ENCODE measurements around the gene SLC35A2.
A peak's percentile ranks its signal among the peaks of the same experiment; 100 is the strongest.

SLC35A2 gene

DNA sequence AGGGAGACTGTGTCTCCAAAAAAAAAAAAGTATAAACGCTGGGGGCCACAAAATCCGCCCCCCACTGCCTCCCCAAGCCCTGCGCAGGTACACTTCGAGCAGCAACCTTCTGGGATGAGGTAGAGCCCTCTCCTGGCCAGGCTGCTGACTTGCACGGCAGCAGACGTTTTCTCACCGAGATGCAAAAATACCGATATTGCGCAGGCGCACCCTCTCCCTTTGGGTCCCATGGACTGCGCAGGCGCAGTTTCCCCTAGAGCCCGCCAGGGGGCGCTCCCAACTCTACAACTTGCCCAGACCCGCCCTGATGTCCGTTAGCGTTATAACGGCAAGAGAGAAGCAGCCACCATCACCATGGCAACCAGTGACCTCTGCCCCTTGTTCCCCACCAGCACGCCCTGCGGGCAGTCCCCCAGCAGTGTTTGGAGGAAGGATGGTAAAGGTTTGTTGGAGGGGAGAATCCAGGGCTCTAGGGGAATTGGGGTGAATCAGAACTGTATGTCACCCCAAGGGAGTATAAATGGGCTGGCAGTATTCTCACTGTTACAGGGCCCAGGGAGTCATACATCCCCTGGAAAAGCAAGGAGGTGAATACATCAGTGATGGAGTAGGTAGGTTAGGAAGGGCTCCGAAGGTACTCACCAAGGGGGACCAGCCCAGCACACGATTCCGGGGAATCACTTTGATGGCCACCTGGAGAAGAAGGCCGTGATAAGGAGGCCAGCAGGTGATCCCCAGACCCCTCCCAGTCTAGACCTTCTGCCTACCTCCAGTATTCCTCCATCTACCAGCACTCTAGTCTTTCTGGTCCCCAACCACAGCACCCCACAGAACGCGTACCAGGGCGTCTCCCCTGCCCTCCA lies 5.9 kb upstream of the SLC35A2 start:
- TF ChIP-seq, protein P1, sequence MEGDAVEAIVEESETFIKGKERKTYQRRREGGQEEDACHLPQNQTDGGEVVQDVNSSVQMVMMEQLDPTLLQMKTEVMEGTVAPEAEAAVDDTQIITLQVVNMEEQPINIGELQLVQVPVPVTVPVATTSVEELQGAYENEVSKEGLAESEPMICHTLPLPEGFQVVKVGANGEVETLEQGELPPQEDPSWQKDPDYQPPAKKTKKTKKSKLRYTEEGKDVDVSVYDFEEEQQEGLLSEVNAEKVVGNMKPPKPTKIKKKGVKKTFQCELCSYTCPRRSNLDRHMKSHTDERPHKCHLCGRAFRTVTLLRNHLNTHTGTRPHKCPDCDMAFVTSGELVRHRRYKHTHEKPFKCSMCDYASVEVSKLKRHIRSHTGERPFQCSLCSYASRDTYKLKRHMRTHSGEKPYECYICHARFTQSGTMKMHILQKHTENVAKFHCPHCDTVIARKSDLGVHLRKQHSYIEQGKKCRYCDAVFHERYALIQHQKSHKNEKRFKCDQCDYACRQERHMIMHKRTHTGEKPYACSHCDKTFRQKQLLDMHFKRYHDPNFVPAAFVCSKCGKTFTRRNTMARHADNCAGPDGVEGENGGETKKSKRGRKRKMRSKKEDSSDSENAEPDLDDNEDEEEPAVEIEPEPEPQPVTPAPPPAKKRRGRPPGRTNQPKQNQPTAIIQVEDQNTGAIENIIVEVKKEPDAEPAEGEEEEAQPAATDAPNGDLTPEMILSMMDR (conservative IDR thresholded peaks at IDR 0.05), result peak; percentile 84
- no peak overlapping the region for H3K27ac ChIP-seq

DNA sequence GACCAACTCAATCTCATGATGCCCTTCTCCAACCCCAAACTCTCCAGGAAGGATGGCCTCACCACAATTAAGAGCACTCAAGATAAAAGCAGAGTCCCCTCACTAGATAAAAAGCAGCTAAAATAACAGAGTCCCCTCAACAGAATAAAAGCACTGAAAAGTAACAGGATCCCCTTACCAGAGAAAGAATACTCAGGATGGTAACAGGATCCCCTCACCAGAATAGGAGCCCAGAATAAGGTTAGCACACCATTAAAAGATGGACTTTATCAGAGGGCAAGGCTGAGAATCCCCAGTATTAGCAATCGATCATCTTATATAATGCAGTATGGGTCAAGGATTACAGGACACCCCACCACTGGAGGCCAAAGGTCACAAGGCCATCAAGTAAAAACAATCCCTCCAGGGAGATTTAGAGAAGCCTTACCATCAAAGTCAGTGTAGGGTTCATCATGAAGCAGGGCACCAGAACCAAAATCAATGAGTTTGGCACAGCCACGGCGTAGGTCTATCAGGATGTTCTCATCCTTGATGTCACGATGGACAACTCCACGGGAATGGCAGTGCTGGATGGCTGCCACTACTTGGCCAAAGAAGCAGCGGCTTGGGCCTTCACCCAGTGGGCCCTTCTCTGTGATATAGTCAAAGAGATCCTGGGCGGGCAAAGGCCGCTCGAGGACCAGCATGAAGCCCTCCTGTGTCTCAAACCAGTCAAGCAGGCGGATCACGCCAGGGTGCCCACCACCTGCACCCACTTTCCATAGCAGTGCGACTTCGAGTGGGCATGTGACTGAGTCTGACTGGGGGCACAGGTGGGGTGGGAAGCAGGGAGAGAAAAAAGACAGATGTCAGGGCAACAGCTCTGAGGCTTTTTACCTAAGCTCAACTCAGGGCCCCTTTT lies 3.4 kb upstream of the SLC35A2 start:
- TF ChIP-seq, protein P1 (conservative IDR thresholded peaks at IDR 0.05), result no peak
- no peak overlapping the region for H3K27ac ChIP-seq

DNA sequence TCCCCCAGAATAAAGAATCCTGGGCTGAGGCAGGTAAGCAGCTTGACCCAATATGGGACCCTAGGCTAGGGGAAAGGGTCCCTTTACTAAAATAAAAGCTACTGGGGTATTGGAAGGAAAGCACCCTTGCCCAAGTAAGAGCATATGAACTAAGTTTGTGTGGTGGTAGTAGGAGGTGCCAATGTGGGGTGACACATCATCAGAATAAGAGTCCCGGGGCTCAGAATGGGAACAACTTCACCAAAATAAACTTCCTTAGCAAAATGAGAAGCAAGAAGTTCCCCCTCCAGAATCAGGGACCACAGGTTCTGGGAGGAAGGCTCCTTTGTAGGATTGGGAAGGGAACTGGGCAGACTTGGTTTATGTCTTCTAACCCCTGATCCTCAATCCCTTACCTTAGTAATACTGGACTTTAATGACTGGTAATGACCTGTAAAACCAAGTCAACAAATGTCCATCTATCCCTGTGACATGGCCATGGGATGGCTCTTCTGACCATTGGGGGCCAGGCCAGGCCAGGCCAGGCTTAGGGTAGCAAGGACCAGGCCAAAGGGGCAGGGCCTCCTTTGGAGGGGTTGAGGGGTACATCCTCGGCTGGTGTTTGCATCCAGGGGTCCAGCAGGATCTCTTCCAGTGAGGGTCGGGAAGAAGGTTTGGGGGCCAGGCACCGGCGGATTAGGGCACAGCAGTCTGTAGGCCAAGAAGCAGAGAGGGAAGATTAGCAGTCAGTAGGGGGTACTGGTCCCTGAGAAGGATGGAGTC lies 2.3 kb upstream of the SLC35A2 start:
- TF ChIP-seq, protein P1 (conservative IDR thresholded peaks at IDR 0.05), result no peak
- no peak overlapping the region for H3K27ac ChIP-seq

DNA sequence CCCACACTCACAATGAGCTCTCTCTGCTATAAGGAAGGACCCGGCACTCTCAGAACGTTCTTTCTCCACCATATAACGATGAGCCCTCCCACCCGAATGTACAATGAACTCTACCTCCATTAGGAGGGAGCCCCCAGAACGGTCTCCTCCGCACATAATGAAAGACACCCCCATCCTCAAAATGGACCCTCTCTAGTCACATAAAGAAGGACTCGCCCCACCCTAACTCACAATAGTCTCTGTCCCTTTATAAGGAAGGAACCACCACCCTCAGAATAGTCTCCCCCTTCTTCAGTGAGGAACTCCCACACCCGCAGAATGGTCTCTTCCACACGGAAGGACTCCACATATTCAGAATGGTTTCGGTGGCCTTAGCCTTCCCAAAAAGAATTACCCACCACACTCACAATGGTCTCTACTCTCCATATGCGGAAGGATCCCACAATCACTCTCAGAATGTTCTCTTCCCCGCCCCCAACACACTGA lies 477 bp downstream of the SLC35A2 start:
- peak overlapping the region; percentile 64 for H3K27ac ChIP-seq
- TF ChIP-seq, protein P1 (conservative IDR thresholded peaks at IDR 0.05), result no peak

DNA sequence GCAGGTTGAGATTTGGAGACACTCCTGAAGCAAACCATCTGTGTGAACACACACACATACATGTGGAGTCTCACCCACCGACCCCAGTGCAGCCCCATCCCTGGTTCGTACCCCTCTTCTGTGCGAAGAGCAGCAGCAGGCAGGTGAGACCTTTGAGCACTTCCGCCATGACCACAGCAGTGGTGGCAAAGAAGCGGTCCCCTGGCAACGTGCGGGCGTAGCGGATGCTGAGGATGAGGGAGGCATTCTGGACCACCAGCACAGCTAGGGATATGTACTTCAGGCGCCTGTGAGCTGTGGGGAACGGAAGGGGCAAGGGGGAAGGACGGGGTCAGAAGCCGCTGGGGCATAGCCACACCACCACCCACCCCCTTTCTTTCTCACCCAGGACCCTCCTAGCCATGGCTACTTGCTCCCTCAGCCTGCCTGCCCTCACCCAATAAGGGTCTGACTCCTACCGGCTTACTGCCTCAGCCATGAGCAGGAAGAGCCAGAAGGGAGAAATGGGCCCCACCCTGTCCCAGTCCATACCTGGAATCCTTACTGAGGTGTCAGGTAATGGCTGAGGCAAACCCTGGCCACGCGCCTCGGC lies 1.6 kb downstream of the SLC35A2 start:
- no peak overlapping the region for H3K27ac ChIP-seq
- TF ChIP-seq, protein P1 (conservative IDR thresholded peaks at IDR 0.05), result no peak

DNA sequence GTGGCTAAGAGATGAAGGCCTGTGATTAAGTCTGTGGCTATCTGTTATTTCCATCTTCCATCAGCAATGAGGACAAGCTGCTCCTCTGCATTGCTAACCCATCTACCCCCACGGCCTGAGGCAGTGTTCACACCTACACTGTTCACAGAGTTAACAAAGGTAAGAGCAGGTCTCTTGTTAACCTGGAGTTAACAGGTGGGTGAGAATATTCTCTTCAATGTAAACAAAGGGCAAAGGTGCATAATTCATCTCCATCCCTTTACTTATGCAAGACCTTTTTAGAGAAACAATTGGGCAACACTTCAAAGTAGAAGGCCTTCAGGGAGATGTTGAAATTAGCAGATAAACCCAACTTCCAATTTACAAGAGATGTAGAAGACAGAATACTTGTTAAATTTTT lies 2.8 kb downstream of the SLC35A2 start:
- no peak overlapping the region for H3K27ac ChIP-seq
- TF ChIP-seq, protein P1 (conservative IDR thresholded peaks at IDR 0.05), result no peak
